ENCODE data around the gene PLA2G2D. TPM values are rescaled to one million over a fixed set of nuclear protein-coding genes. Genes with fewer than 3 reads are reported as not detected.

The PLA2G2D gene
- total and polyA plus RNA-seq, 2 donors (not counting 1 experiment from before 2014, with no cell fraction given) = not detected

- no peaks in the 10 kb centered on the region for H4K20me1 ChIP-seq (ENCODE audit: control insufficient read depth, extremely low read depth, insufficient read depth, low read length)
- no peak overlapping the region for H3K27ac ChIP-seq (ENCODE audit: insufficient read depth, low read length)
- TF ChIP-seq EZH2 (IDR thresholded peaks at IDR 0.05; ENCODE audit: low read length, missing control alignments) (no peak), CTCF (conservative IDR thresholded peaks at IDR 0.05 in 1 of 2, IDR thresholded peaks at IDR 0.05 in 1 of 2; ENCODE audit: low read depth in 1 of 2, low read length in 2 of 2) (no peak)
- no peak overlapping the region for H3K9ac ChIP-seq (ENCODE audit: insufficient read depth, low read length)
- H3K4me3 ChIP-seq (replicated peaks in 1 of 4; ENCODE audit: control extremely low read depth in 1 of 4, insufficient read depth in 1 of 4, low read depth in 3 of 4, low read length in 4 of 4) = no peak overlapping the region
- no peaks in the 10 kb centered on the region for H3K36me3 ChIP-seq (ENCODE audit: control insufficient read depth, insufficient read depth, low read length)
- no peaks in the 10 kb centered on the region for H3K9me3 ChIP-seq (ENCODE audit: control insufficient read depth, insufficient read depth, low read depth, low read length)
- H3K4me2 ChIP-seq (ENCODE audit: extremely low read depth, insufficient read depth, low read length) = no peak overlapping the region
- no peak for DNase-seq (ENCODE audit: low read depth in 2 of 2)
- H3K79me2 ChIP-seq (ENCODE audit: control insufficient read depth, insufficient read depth, low read length) = no peaks in the 10 kb centered on the region
- H3K4me1 ChIP-seq (ENCODE audit: control insufficient read depth, extremely low read depth, insufficient read depth, low read length) = no peaks in the 10 kb centered on the region
- peaks cover 8% of the 10 kb centered on the region for H3K27me3 ChIP-seq (ENCODE audit: control insufficient read depth, insufficient read depth, low read length)
- no peak overlapping the region for H2AFZ ChIP-seq (ENCODE audit: low read length)
Observed at GRCh38 chr1:20143734-20144565, 24.6 kb upstream of the PLA2G2D start.

- H3K4me1 ChIP-seq (ENCODE audit: control insufficient read depth, extremely low read depth, insufficient read depth, low read length) = no peaks in the 10 kb centered on the region
- TF ChIP-seq EZH2 (IDR thresholded peaks at IDR 0.05; ENCODE audit: low read length, missing control alignments) (no peak), CTCF (conservative IDR thresholded peaks at IDR 0.05 in 1 of 2, IDR thresholded peaks at IDR 0.05 in 1 of 2; ENCODE audit: low read depth in 1 of 2, low read length in 2 of 2) (no peak)
- no peak overlapping the region for H3K27ac ChIP-seq (ENCODE audit: insufficient read depth, low read length)
- H4K20me1 ChIP-seq (ENCODE audit: control insufficient read depth, extremely low read depth, insufficient read depth, low read length) = no peaks in the 10 kb centered on the region
- no peak overlapping the region for H3K4me3 ChIP-seq (replicated peaks in 1 of 4; ENCODE audit: control extremely low read depth in 1 of 4, insufficient read depth in 1 of 4, low read depth in 3 of 4, low read length in 4 of 4)
- H2AFZ ChIP-seq (ENCODE audit: low read length) = no peak overlapping the region
- H3K79me2 ChIP-seq (ENCODE audit: control insufficient read depth, insufficient read depth, low read length) = no peaks in the 10 kb centered on the region
- no peaks in the 10 kb centered on the region for H3K9me3 ChIP-seq (ENCODE audit: control insufficient read depth, insufficient read depth, low read depth, low read length)
- H3K27me3 ChIP-seq (ENCODE audit: control insufficient read depth, insufficient read depth, low read length) = peaks cover 8% of the 10 kb centered on the region
- H3K9ac ChIP-seq (ENCODE audit: insufficient read depth, low read length) = no peak overlapping the region
- no peak for DNase-seq (ENCODE audit: low read depth in 2 of 2)
- no peaks in the 10 kb centered on the region for H3K36me3 ChIP-seq (ENCODE audit: control insufficient read depth, insufficient read depth, low read length)
- H3K4me2 ChIP-seq (ENCODE audit: extremely low read depth, insufficient read depth, low read length) = no peak overlapping the region
Observed at GRCh38 chr1:20143318-20143717, 24.0 kb upstream of the PLA2G2D start.

GRCh38 chr1:20142001-20142710, 22.8 kb upstream of the PLA2G2D start:
- no peak for TF ChIP-seq EZH2 (IDR thresholded peaks at IDR 0.05; ENCODE audit: low read length, missing control alignments)
- no peak for TF ChIP-seq CTCF (conservative IDR thresholded peaks at IDR 0.05 in 1 of 2, IDR thresholded peaks at IDR 0.05 in 1 of 2; ENCODE audit: low read depth in 1 of 2, low read length in 2 of 2)
- Histone ChIP-seq H3K27ac (ENCODE audit: insufficient read depth, low read length) (no peak overlapping the region), H3K27me3 (ENCODE audit: control insufficient read depth, insufficient read depth, low read length) (peaks cover 8% of the 10 kb centered on the region), H3K4me3 (replicated peaks in 1 of 4; ENCODE audit: control extremely low read depth in 1 of 4, insufficient read depth in 1 of 4, low read depth in 3 of 4, low read length in 4 of 4) (no peak overlapping the region), H3K4me2 (ENCODE audit: extremely low read depth, insufficient read depth, low read length) (no peak overlapping the region), H2AFZ (ENCODE audit: low read length) (no peak overlapping the region), H3K9ac (ENCODE audit: insufficient read depth, low read length) (no peak overlapping the region), H3K9me3 (ENCODE audit: control insufficient read depth, insufficient read depth, low read depth, low read length) (no peaks in the 10 kb centered on the region), H3K4me1 (ENCODE audit: control insufficient read depth, extremely low read depth, insufficient read depth, low read length) (no peaks in the 10 kb centered on the region), H3K36me3 (ENCODE audit: control insufficient read depth, insufficient read depth, low read length) (no peaks in the 10 kb centered on the region), H4K20me1 (ENCODE audit: control insufficient read depth, extremely low read depth, insufficient read depth, low read length) (no peaks in the 10 kb centered on the region), H3K79me2 (ENCODE audit: control insufficient read depth, insufficient read depth, low read length) (no peaks in the 10 kb centered on the region)
- no peak for DNase-seq (ENCODE audit: low read depth in 2 of 2)
